H1 (cell line): Measurements from ENCODE around the gene SF3B6. TPM values are rescaled to one million over a fixed set of nuclear protein-coding genes. Genes with fewer than 3 reads are reported as not detected.

Experiments
- CHD7 ChIP-seq: fragments of 300-600 bp; sonication (generic); IDR thresholded peaks from 2 replicates; pipeline ENCODE4 v1.7.1; 2012; ENCODE audit warnings: low read length, moderate library complexity, mild to moderate bottlenecking, inconsistent platforms; ENCODE audit not compliant: insufficient replicate concordance
- KDM1A ChIP-seq: fragments of 200-600, 300-600 bp; sonication (generic); IDR thresholded peaks from 2 replicates; pipeline ENCODE4 v1.7.1; 2016; ENCODE audit warnings: mild to moderate bottlenecking, low read length, borderline replicate concordance
- TBP ChIP-seq: IDR thresholded peaks from 2 replicates; pipeline ENCODE4 v1.6.1; 2011; ENCODE audit warnings: low read depth, low read length, improper control_type of control experiment
- polyA plus RNA-seq, 7 experiments: library from polyadenylated mRNA; depleted of rRNA in 3 of 7; stranded (reverse) in 5 of 7; unstranded in 2 of 7; fragments of >200 nt in 5 of 7; fragments of 200-250 nt in 2 of 7; gene quantifications; 1 replicate in 5 of 7; 2 replicates in 1 of 7; 4 replicates in 1 of 7; pipeline versions ENCODE4 v1.2.1 to v1.2.3, GENCODE V29; 2011 to 2013; ENCODE audit warnings: missing spikeins in 2 of 7, mixed read lengths in 2 of 7
- total RNA-seq: library from RNA; stranded (reverse); fragmentation: NEBNext Ultra II Directional; extraction: Animal tissue kit (Norgen Biotek cat#: 25700); gene quantifications from 2 replicates; pipeline ENCODE4 v1.2.1, GENCODE V29; 2021

The SF3B6 gene
- total and polyA plus RNA-seq, 2 of the 8 experiments (the other 6 are each of a cell fraction or from before 2014, with no cell fraction given): 126 to 155 TPM

GRCh38 chr2:24087032-24087431 is 10.9 kb upstream of the SF3B6 start (continued):
- TF ChIP-seq CHD7 (no peak), KDM1A (no peak), TBP (no peak)
